Esophagus muscularis mucosa (tissue), 4 donors: Measurements from ENCODE around the gene SAFB. TPM values are rescaled to one million over a fixed set of nuclear protein-coding genes. Genes with fewer than 3 reads are reported as not detected.
A peak's percentile ranks its signal among the peaks of the same experiment; 100 is the strongest.

Experiments
- DNase-seq: peaks from one replicate; pipeline ENCODE4 v3.0.0-alpha.2; 2017; ENCODE audit errors: extremely low spot score
- H3K27ac ChIP-seq, 4 donors: fragments of 200-600 bp; sonication (generic); replicated peaks in 1 of 4; 1 replicate in 3 of 4; 2 replicates in 1 of 4; pipeline ENCODE4 v1.5.1; 2016 to 2019; ENCODE audit warnings: mild to moderate bottlenecking in 1 of 4
- H3K27me3 ChIP-seq, 4 donors: fragments of 200-600 bp; sonication (generic); one replicate each; pipeline versions ENCODE4 v1.5.1 to v1.6.0; 2016 to 2019
- H3K36me3 ChIP-seq, 4 donors: fragments of 200-600 bp; sonication (generic); one replicate each; pipeline ENCODE4 v1.5.1; 2016 to 2019
- H3K4me1 ChIP-seq, 4 donors: fragments of 200-600 bp; sonication (generic); one replicate each; pipeline ENCODE4 v1.5.1; 2016 to 2019
- H3K4me3 ChIP-seq, 4 donors: fragments of 200-600 bp; sonication (generic); 1 replicate in 2 of 4; 2 replicates in 2 of 4; pipeline ENCODE4 v1.5.1; 2016 to 2019; ENCODE audit warnings: mild to moderate bottlenecking in 4 of 4, moderate library complexity in 1 of 4
- H3K9me3 ChIP-seq, 4 donors: fragments of 200-600 bp; sonication (generic); 1 replicate in 3 of 4; 2 replicates in 1 of 4; pipeline ENCODE4 v1.5.1; 2016 to 2019
- EP300 ChIP-seq: sonication (generic); formaldehyde crosslinking; IDR thresholded peaks from one replicate; pipeline ENCODE4 v1.6.1; 2017; ENCODE audit warnings: antibody characterized with exemption
- POLR2A ChIP-seq: fragments of 450-650 bp; IDR thresholded peaks from one replicate; pipeline ENCODE4 v1.6.1; 2017; ENCODE audit warnings: antibody characterized with exemption, moderate library complexity, mild to moderate bottlenecking, low read depth
- POLR2AphosphoS5 ChIP-seq, 2 donors: sonication (generic); formaldehyde crosslinking; IDR thresholded peaks; one replicate each; pipeline ENCODE4 v1.6.1; 2017; ENCODE audit warnings: antibody characterized with exemption in 2 of 2
- WGBS: methylation state at CpG from one replicate; pipeline ENCODE4 v1.1.5; 2018; 5-methylcytosine and 5-hydroxymethylcytosine counted together
- intact Hi-C: fragments of 100-400 bp; cut with DNase I; formaldehyde crosslinking; loops from one replicate; pipeline ENCODE4 v1.15.1; 2023
- total RNA-seq, 4 donors: library from RNA; depleted of rRNA; stranded (reverse); fragments of >200 nt; gene quantifications; one replicate each; pipeline versions ENCODE4 v1.1.0 to v1.2.1, GENCODE V29; 2016
- TF ChIP-seq, protein P1 (sequence below), 3 experiments: fragments of 200-600 bp in 2 of 3; fragments of 450-650 bp in 1 of 3; sonication (generic) in 2 of 3; IDR thresholded peaks; one replicate each; pipeline ENCODE4 v1.5.1; 2017 to 2019; ENCODE audit warnings: antibody characterized with exemption in 3 of 3, mild to moderate bottlenecking in 2 of 3, moderate library complexity in 1 of 3

Gene SAFB
- total RNA-seq, 4 donors from 2014 or later = 48.4 to 96.2 (median 75.7) TPM

DNA sequence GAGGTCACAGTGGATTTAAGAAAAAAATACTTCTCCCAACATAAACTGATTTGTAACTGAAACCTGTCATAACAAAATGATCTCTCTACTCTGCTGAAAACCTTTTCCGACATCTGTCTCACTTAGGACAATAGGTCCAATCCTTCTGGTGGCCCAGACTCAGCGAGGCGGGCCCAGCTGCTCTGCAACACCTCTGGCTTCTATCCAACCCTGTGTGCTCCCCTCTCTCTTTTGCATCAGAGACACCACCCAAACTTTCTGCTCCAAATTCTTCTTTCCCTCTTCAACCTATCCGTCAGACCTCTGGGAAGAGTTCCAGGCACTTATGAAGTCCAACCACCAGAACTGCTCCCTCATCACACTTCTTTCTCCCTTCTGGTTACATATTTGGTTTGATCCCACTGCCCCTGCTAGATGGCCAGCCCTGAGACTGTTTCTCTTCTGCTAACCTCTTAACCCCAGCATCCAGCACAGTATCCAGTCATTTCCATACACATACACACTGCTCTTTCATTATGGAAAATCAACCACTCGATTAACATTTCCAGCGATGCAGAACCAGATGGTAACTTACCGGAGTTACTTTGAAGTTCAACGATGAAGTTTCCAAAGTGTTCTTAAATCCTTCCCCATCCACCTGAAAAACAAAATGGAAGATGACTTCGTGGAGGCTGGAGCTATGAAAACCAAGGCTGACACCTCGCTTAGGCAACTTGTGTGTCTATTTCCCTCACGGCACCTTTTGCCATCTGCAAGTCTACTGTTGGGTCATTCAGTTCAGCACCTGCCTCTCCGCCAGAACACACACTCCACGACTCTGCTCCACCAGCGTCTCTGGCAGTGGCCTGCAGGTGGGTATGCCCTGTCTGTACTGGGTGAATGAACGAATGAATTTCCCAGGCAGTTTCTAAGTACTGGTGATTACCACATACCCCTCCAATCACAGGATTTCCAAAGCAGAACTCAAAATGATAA, 9.7 kb upstream of the SAFB start:
- Histone ChIP-seq H3K27ac (no peak overlapping the region), H3K4me1 (peaks cover 6 to 11% (median 8%) of the 10 kb centered on the region in 4 donors), H3K27me3 (no peaks in the 10 kb centered on the region), H3K9me3 (no peaks in the 10 kb centered on the region), H3K4me3 (no peak overlapping the region), H3K36me3 (peaks cover 72 to 93% (median 90%) of the 10 kb centered on the region in 4 donors)
- TF ChIP-seq POLR2A = no peak
- intact Hi-C loops = no loop called here
- DNase-seq = no peak
- 91% methylated on average over 15 of the region's 15 CpGs for WGBS

DNA sequence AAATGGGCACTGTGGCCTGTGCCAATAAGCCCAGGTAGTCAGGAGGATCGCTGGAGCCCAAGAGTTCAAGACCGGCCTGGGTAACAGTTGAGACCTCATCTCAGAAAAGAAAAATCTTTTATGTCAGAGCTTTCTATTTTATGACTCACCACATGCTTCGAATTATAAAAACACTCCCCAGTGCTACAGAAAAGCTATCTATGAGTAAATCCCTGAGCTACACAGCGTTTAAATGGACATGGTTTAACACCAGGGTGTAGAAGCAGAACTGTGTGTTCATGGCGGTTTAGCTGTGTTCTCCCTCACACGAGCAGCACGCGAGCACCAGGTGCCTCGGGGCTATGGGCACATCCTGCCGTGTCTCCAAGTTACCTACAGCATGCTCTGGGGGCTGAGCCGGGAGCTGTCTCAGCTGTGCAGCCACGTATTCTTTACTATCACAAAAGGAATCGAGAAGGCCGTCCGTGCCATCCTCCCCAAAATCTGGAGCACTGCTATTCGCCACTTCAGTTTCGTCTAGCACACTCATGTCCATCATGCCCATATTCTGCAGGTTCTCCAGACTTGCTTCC, 7.0 kb upstream of the SAFB start:
- Histone ChIP-seq H3K4me1 (peaks cover 31 to 38% (median 33%) of the 10 kb centered on the region in 4 donors), H3K36me3 (peaks cover 48 to 92% (median 82%) of the 10 kb centered on the region in 4 donors), H3K4me3 (no peak overlapping the region), H3K9me3 (no peaks in the 10 kb centered on the region), H3K27me3 (no peaks in the 10 kb centered on the region), H3K27ac (no peak overlapping the region)
- DNase-seq = no peak
- WGBS = 90% methylated on average over 17 of the region's 17 CpGs
- intact Hi-C loops = no loop called here
- TF ChIP-seq EP300 (no peak), POLR2AphosphoS5 (IDR thresholded peaks at IDR 0.05) (no peak), POLR2A (no peak)
- TF ChIP-seq, protein P1, sequence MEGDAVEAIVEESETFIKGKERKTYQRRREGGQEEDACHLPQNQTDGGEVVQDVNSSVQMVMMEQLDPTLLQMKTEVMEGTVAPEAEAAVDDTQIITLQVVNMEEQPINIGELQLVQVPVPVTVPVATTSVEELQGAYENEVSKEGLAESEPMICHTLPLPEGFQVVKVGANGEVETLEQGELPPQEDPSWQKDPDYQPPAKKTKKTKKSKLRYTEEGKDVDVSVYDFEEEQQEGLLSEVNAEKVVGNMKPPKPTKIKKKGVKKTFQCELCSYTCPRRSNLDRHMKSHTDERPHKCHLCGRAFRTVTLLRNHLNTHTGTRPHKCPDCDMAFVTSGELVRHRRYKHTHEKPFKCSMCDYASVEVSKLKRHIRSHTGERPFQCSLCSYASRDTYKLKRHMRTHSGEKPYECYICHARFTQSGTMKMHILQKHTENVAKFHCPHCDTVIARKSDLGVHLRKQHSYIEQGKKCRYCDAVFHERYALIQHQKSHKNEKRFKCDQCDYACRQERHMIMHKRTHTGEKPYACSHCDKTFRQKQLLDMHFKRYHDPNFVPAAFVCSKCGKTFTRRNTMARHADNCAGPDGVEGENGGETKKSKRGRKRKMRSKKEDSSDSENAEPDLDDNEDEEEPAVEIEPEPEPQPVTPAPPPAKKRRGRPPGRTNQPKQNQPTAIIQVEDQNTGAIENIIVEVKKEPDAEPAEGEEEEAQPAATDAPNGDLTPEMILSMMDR (IDR thresholded peaks at IDR 0.05) = no peak

DNA sequence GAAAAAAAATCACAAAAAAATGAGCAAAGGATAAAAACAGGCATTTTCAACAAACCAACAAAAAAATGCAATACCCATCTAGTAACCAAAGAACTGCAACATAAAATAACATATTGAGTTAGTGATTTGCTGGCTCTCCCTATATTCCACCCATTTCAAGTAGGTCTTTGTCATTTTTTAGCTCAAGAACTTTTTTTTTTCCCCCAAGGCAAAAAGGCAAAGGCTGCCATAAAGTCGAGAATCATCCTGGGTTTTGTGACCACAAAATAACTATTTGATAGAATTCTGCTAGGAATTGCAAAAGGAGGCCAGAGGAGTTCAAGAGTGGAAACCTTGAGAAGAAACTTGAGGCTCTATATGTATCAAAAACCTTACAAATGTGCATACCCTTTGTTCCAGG, 5.8 kb upstream of the SAFB start:
- intact Hi-C loops = no loop called here
- Histone ChIP-seq H3K27ac (no peak overlapping the region), H3K36me3 (peaks cover 44 to 89% (median 78%) of the 10 kb centered on the region in 4 donors), H3K4me1 (peaks cover 40 to 49% (median 42%) of the 10 kb centered on the region in 4 donors), H3K4me3 (no peak overlapping the region), H3K9me3 (no peaks in the 10 kb centered on the region), H3K27me3 (no peaks in the 10 kb centered on the region)
- WGBS = 92% methylated on average over 1 of the region's 1 CpG
- no peak for DNase-seq
- TF ChIP-seq EP300 (no peak), POLR2AphosphoS5 (IDR thresholded peaks at IDR 0.05) (no peak)

DNA sequence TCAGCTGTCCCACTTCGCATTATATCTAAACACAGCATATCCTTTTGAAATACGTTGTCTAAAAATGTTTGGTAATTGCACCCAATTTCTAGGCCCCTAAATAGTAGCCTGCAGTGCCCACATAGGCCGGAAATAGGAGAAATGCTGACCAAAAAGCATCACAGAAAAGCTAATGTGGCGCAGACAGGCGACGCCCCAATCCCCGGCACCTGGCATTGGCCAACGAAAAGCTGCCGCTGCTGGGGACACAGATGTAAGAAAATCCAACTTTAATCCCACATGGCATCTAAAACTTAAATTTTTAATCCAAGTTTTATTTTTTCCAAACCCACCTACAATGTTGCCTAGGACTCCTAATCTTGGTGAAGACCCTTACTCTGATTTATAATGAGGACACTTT, 4.3 kb upstream of the SAFB start:
- Histone ChIP-seq H3K27me3 (no peaks in the 10 kb centered on the region), H3K36me3 (peaks cover 29 to 73% (median 63%) of the 10 kb centered on the region in 4 donors), H3K27ac (peak overlapping the region in 1 of 4 donors; percentile 98), H3K4me1 (peaks cover 35 to 49% (median 42%) of the 10 kb centered on the region in 4 donors), H3K9me3 (no peaks in the 10 kb centered on the region), H3K4me3 (no peak overlapping the region)
- TF ChIP-seq POLR2A = no peak
- TF ChIP-seq POLR2AphosphoS5 (IDR thresholded peaks at IDR 0.05) = no peak
- TF ChIP-seq, protein P1 (IDR thresholded peaks at IDR 0.05) = no peak
- TF ChIP-seq EP300 = no peak
- 95% methylated on average over 9 of the region's 9 CpGs for WGBS
- no peak for DNase-seq
- intact Hi-C loops = no loop called here

DNA sequence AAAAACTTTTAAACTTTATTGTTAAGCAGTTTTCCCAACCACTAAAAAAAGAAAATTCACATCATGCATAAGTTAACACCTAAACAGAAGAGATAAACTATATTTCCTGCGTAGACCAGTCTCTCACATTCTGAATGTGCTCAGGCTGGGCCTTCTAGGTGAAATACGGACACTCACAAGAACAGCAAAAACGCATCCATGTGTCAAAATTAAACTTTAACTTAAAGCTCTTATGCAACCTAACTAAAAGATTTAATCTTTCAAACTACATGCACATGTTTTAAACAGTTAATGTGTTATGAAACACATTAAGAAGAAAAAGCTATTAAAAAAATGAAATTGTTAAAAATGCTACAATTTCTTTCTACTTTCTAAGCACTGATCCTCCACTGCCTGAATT, 2.9 kb upstream of the SAFB start:
- Histone ChIP-seq H3K27me3 (no peaks in the 10 kb centered on the region), H3K4me3 (no peak overlapping the region), H3K4me1 (peaks cover 41 to 61% (median 51%) of the 10 kb centered on the region in 4 donors), H3K36me3 (peaks cover 15 to 60% (median 50%) of the 10 kb centered on the region in 4 donors), H3K27ac (peak overlapping the region in 3 of 4 donors; percentile 96 to 98 (median 97)), H3K9me3 (no peaks in the 10 kb centered on the region)
- intact Hi-C loops = loop anchor here (5.0 kb wide), 1 partner anchor 62 kb away; the partner anchor contains the start of genes HSD11B1L and MICOS13
- no peak for DNase-seq
- TF ChIP-seq POLR2AphosphoS5 (IDR thresholded peaks at IDR 0.05) (no peak), POLR2A (no peak)
- WGBS = 62% methylated on average over 3 of the region's 3 CpGs
